ENCODE results near the gene NR2F1.
"Not testable (repeated sequence)": the region's sequence is repeated elsewhere in the genome, so short reads cannot be mapped to it uniquely, and the experiment has no call there.

The NR2F1 gene

DNA sequence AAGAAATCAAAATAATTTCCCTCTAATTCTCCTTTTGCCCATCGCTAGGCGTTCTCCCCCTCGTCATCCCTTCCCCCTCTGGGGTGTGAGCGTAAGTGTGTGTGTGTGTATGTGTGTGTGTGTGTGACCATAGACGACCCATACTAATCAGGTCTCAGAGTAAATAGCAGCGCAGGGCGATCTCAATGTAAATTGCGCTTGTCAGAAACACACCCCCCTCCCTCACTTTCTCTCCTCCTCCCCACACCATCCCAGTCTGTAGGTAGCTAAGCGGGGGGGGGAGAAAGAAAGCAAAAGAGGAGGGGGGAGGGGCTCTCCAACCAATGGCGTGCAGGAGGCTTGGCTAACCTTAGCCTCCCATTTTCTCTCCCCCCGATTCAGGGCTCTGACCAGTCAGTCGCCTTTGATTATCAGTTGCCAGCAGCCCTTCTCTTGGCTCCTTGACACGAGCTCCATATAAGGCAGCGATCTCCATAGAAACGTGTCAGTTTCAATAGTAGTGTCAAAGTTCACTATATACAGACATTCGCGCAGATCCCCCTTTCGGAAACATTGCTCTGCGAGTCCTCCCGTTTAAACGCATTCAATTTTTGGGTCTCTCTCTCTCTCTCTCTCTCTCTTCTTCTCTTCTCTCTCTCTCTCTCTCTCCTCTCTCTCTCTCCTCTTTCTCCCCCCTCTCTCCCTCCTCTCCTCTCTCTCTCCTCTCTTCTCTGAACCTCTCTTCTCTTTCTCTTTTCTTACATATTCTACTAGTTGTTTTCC lies at the start of gene NR2F1:
Gene NR2F1 (plus strand): TSS at position 546 of the 762 bp plus-strand sequence. CDS start 1,802 bp downstream, outside the sequence.
- DNase-seq (ENCODE audit: low read depth), result no peak

GRCh38 chr5:93545872-93546271 lies 37.1 kb upstream of the NR2F1 start:
- DNase-seq (ENCODE audit: low read depth), result no peak

DNA sequence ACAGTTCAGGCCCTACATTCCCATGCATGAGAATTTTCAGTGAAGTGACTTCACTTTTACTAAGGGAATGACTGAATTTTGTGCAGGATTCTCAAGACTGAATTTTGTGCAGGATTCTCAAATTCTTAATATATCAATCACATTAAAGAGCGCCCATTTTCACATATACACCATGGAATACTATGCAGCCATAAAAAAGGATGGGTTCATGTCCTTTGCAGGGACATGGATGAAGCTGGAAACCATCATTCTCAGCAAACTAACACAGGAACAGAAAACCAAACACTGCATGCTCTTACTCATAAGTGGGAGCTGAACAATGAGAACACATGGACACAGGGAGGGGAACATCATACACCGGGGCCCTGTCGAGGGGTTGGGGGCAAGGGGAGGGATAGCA lies 33.4 kb upstream of the NR2F1 start:
- DNase-seq (ENCODE audit: low read depth), result not testable (repeated sequence)

DNA sequence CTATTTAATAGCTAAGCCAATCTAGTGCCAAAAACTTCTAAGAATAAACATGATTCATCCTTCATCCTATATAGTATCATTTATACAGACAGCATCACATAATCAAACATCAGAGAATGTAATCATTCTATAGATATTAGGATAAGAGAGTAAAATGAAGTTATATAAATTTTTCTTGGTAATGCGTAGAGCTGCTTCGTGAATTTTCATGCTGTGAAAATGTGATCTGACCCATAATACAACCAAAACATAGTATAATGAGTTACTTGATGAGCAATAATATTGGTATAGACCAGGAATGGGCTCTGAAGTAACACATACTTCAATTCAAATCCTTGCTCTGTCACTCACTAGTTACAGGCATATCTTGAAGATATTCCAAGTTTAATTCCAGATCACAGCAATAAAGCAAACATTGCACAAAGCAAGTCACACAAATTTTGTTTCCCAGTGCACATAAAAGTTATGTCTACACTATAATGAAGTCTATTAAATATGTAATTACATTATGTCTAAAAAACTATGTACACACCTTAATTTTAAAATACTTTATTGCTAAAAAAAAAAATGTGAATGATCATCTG lies 25.9 kb upstream of the NR2F1 start:
- DNase-seq (ENCODE audit: low read depth), result no peak

DNA sequence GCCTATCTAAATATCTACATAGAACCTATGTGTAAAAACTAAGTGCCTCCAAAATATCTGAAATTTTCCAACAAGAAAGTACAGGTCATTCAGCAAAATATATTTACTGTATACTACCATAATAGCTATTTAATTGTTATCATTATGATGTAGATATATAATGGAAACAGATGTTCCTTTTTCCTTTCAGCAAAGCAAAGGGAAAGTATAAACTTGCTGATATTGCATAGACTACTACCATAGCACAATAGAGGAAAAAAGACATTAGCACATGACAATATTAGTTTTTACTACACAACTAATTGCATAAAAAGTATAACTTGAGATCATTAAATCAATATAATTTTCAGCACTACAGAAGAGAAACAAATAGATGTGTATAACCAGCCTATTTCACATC lies 16.9 kb upstream of the NR2F1 start:
- no peak for DNase-seq (ENCODE audit: low read depth)

DNA sequence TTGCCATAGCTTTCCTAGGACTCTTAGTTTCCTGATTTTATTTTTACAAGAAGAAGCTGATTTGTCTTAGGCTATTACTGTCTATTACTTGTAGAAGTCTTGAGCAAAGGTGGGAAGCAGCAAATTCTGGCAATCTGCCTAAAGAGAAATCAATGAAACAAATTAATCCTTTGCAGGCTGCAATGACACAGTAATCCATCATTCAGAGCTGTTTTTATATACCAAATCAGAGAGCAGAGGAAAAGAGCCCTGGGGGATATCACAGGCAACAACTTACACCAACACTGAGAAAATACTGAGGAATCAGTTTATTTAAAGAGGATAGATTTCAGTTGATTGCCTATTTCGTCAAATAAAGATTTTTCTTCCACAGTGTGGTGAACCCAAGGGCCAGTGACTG lies 15.6 kb upstream of the NR2F1 start:
- no peak for DNase-seq (ENCODE audit: low read depth)

DNA sequence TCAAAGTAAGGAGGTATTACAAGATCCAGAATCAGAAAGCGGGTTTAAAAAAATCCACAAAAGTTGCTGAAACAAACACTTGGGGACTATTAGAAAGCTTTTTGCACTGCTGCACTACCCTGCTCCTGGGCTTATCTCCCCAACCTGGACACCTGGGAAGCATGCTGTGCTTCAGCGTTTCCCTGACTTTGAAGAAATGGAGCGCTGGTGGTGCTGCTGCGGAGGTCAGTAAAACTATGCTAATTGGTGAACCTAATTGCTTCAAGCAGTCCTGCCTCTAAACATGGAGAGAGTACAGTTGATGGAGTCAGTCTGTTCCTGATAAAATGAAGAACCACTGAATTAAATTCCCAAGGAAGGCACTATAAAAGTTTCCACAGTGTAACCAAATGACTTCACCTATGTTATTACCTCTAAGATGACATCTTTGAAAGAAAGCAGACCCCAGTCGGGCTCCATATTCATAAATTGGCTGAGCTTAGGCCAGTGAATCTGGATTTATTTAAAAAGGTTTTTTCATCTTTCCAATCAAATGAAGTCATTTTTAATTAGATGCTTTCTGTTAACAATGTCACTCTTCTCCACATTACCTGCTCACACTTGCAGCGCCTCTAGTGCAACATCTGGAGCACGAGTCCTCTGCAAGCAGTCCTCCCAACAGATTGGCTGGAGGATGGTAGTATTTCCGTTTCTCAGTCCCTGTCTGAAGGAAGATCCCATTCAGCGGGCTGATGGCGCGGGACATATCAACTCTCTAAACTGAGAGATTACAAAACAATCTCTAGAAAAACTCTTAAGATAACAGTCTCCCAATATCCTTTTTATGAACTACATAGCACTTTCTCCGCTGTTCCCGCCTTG lies 13.5 kb upstream of the NR2F1 start:
- DNase-seq (ENCODE audit: low read depth), result no peak

DNA sequence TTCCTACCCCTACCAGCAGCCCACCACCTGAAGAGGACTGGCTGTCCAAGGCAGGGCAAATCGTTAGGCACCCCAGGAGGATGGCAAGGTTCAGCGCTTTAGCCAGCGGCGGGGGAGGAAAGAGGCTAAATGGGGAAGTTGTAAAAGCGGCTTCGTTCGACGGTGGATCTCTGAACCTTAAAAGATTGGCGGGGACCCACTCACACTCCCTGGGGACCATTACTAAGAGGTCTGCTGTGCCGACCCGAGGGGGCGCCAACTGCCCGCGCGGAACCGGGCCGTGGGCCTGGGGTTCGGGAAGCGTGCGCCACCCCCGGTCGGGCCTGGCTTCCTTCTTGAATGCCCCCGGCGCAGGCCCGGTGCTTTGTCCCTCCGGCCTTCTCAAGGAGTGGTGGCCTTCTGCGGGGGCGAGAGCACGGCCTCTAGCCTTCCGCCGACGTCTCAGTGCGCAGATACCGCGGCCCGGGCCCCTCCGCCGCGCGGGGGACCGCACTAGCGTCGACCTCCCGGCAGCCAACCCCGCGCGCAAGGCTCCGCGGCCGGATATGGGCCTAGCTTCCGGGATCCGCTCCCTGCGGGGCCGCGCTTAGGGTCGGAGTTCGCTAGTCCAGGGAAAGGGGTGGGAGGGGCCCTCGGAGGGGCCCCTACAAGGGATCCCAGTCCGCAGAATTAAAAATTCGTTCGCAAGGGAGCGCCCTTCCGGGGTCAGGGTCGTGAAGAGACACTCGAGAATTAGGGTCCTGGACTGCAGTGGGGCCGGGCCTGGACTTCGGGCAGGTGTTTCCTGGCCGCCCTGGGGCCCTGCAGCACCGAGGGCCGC lies 12.5 kb upstream of the NR2F1 start:
- DNase-seq (ENCODE audit: low read depth), result no peak

DNA sequence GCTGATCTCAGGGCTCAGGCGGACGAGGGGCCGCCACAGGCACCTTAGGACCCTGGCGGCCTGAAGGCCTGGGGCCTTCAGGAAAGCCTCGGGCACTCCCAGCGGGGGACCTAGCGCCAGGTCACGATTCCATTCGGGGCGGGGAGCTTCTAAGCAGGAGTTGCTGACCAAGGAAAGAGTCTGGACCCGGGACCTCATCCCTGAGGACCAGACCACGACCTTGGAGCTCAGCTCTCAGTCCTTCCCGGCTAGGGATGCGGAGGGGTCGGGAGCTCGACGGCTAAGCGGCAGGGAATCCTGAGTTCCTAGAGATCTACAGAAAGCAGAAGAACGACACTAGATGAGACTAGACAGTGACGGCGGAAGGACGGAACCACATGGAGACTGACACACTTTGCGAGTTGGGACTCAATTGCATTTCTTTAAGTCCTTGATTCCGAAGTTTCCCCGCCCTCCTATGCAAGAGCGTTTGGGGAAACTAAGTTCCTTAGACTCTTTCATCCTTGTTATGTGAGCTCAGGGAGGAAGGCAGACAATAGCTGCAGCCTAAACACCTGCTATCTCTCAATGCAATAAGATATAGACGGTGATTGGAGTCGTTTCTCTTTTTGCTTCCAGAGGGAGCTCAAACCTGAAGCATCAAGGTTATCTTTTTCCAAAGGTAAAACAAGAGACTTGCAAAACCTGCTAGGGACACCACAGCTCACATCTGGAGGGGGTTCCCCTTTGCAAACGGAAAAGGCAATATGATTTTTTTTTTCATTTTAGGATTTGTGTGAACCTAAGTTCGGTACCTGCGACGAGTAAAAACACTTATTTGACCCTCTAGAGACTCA lies 11.7 kb upstream of the NR2F1 start:
- no peak for DNase-seq (ENCODE audit: low read depth)

- DNase-seq (ENCODE audit: low read depth), result no peak
These were observed 10.9 kb upstream of the NR2F1 start for GRCh38 chr5:93572101-93572607.

DNA sequence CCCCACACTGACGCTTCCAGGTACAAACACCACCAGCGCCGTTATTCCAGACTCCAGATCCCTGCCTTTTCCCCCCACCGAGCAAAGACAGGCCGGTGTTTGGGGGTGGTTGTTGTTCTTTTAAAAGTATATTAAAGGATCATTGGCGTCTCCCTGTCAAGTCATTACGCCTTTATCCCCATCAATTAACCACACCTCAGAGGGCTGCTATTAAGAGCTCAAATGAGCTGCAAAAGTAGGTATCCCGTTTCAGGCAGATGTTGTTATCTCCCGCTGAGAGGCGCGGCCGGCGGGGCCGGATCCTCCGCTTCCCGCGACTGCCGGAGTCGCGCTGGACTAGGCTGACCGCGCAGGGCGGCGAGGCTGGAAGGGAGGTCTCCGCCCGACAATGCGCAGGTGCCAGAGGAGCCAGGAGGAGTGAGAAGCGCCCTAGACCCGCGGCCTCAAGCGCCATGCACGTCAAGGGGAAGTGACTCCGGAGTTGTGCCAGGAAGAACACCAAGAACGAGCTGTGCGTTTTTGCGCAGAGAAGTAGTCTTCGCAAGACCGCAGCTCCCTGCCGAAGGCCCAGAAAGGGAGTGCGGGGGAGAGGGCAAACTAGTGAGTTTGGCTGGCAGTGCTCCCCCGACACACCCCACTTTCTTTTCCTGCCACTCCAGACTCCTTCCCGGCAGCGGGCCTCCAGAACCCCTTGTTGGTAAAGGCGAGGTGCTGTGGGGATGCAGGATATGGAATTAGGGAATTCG lies 10.2 kb upstream of the NR2F1 start:
- no peak for DNase-seq (ENCODE audit: low read depth)

- no peak for DNase-seq (ENCODE audit: low read depth)
These were observed 9.4 kb upstream of the NR2F1 start for GRCh38 chr5:93573354-93574351.

DNA sequence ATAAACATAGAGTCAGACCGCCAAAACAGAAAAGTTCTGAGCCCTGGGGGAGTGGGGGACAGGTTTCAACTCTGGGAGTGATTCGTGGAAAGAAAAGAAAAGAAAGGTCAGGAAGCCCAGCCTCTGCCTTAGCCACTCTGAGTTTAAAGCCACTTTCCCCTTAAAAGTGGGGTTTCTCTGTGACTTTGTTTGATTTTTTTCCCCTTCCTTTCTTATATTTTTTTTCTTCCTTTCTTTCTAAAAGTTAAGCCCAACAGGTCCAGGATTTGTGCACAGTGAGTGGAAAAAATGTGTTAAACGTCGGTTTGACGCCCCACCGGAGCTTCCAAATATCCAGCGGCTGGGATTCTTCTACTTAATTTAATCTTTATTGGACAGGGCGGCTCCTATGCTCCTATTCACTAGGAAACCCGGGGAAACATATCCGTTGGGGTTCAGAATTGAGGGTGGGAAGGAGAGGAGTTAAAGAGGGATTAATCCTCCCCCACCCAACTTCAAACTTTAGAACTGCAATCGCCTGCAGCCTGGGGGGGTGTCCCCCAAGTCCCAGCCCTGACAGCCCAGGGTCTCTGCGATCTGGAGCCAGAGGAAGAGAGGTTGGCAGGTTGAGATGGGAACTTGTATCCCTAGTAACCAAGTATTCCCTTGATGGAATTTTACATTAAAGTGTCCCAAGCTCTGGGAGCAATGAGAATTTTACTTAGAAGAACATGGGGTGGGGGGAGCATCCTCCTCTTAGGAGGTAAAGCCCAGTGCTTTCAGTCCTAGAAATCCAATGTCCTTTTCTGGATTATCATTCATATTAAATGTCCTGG lies 8.3 kb upstream of the NR2F1 start:
- no peak for DNase-seq (ENCODE audit: low read depth)

DNA sequence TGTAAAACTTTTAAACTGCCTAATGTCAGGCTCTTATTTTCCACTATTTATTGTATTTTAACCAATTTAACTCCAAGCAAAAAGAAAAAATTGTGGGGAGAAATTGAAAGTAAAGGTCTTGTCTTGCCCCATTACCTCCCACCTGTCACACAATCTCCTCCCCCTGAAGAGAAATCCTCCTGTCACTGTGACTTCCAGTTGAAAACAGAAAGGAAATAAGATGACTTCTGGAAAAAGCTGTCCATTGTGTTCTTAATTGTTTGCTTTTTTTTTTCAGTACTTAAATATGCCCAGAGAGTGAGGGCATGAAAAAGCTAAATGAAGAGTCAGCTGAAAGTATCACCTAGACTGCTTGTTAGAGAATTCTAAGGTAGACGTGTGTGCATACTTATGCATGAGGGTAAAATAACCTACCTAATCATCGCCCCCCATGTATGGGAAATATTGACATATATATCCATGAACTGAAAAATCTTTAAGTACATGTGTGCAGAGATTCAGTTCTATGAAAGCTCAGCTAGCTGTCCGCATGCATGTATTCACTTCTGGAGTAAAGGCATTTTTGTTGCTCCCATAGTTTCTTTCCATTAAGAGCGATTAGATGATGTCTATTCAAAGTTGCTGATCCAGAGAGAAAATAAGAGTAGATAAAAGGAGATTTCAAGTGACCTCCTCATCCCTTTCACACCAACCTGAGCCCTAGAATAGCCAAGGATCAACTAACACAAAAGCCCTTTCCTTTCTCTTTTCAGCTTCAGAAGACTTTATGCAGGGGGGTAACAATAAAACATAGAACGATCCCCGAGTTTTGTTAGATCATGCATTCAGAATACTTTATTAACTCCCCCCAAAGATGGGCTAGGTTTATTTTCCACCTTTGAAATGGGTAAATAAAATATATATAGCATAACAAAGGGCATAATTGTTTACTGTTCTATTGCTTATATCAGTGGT lies 7.3 kb upstream of the NR2F1 start:
- DNase-seq (ENCODE audit: low read depth), result no peak

GRCh38 chr5:93576994-93577853 lies 5.8 kb upstream of the NR2F1 start:
- DNase-seq (ENCODE audit: low read depth), result no peak

Measured in activated T-cell treated with anti-CD3 and anti-CD28 coated beads for 1 hour (primary cell).